PFSK-1 (cell line): Measurements from ENCODE around the gene PRND.

Source experiments
- FOXP2 ChIP-seq: optimal IDR thresholded peaks from 2 replicates; pipeline ENCODE3; 2011; ENCODE audit warnings: borderline replicate concordance, control low read depth, inconsistent platforms; ENCODE audit not compliant: insufficient read depth; ENCODE audit errors: extremely low read length, extremely low read depth
- POLR2AphosphoS5 ChIP-seq: IDR thresholded peaks from 2 replicates; pipeline ENCODE4 v1.6.1; 2012; ENCODE audit warnings: low read depth, mild to moderate bottlenecking, control low read depth, low read length, moderate library complexity
- SIN3A ChIP-seq: IDR thresholded peaks from 2 replicates; pipeline ENCODE4 v1.6.1; 2012; ENCODE audit warnings: mild to moderate bottlenecking, low read length, moderate library complexity, borderline replicate concordance; ENCODE audit not compliant: insufficient read depth
- TAF1 ChIP-seq: IDR thresholded peaks from 2 replicates; pipeline ENCODE4 v1.6.1; 2012; ENCODE audit warnings: low read length, control low read depth, borderline replicate concordance; ENCODE audit not compliant: insufficient read depth
- TF ChIP-seq, protein P1 (sequence below), 2 experiments: IDR thresholded peaks; 2 replicates each; pipeline versions ENCODE4 v1.6.1 to v1.8.0; 2011 to 2012; ENCODE audit warnings: low read depth in 2 of 2, low read length in 2 of 2, control low read depth in 1 of 2, inconsistent platforms in 1 of 2, mild to moderate bottlenecking in 1 of 2, moderate library complexity in 1 of 2; ENCODE audit not compliant: insufficient read depth in 1 of 2

Gene PRND

DNA sequence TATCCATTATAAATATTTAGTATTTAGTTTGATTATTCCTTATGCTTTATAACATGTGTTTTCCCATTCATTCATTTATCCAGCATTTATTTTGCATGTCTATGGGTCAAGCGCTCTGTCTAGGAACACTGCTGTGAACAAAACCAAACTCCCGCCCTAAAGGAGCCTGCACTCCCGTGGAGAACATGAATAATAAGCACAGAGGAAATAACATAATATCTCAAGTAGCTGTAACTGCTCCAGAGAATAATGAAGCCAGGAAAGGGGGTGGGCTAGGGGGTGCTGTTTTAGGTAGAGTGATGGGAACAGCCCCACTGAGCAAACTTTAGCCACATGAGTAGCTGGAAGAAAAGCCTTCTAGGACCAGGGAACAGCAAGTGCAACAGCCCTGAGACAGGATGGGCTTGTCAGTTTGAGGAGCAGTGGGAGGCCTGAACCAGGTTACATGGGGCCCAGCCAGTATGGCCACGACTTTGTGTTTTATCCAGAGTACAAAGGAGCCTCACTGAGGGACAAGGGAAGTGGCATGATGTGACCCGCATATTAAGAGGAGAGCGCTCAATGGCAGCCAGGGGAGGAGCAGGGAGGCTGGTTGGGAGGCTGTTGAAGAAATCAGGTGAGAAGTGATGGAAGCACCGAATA lies 24.4 kb upstream of the PRND start:
- TF ChIP-seq, protein P1, sequence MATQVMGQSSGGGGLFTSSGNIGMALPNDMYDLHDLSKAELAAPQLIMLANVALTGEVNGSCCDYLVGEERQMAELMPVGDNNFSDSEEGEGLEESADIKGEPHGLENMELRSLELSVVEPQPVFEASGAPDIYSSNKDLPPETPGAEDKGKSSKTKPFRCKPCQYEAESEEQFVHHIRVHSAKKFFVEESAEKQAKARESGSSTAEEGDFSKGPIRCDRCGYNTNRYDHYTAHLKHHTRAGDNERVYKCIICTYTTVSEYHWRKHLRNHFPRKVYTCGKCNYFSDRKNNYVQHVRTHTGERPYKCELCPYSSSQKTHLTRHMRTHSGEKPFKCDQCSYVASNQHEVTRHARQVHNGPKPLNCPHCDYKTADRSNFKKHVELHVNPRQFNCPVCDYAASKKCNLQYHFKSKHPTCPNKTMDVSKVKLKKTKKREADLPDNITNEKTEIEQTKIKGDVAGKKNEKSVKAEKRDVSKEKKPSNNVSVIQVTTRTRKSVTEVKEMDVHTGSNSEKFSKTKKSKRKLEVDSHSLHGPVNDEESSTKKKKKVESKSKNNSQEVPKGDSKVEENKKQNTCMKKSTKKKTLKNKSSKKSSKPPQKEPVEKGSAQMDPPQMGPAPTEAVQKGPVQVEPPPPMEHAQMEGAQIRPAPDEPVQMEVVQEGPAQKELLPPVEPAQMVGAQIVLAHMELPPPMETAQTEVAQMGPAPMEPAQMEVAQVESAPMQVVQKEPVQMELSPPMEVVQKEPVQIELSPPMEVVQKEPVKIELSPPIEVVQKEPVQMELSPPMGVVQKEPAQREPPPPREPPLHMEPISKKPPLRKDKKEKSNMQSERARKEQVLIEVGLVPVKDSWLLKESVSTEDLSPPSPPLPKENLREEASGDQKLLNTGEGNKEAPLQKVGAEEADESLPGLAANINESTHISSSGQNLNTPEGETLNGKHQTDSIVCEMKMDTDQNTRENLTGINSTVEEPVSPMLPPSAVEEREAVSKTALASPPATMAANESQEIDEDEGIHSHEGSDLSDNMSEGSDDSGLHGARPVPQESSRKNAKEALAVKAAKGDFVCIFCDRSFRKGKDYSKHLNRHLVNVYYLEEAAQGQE (IDR thresholded peaks at IDR 0.05; ENCODE audit: insufficient read depth in 1 of 2, low read depth in 2 of 2, low read length in 2 of 2): no peak
- TF ChIP-seq TAF1: no peak
- TF ChIP-seq POLR2AphosphoS5: no peak
- TF ChIP-seq SIN3A: no peak
- no peak for TF ChIP-seq FOXP2

DNA sequence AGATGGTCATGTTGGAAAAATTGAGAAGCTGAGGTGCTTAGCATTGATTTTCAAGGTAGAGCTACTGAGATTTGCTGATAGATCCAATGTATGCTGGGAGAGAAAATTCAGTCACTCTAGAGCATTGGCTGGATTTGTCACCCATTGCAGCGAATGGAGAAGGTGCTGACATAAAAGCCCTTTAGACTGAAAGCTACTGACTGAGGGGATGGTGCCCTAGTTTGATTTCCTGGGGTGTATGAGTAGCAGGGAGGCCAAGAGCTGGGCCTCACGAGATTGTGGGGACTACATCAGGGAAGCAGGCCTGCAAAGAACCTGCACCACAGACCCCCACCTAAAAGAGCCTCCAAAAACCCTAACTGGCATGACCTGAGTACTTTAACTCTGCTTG lies 23.9 kb upstream of the PRND start:
- no peak for TF ChIP-seq FOXP2
- no peak for TF ChIP-seq TAF1
- TF ChIP-seq POLR2AphosphoS5: no peak
- TF ChIP-seq, protein P1 (IDR thresholded peaks at IDR 0.05; ENCODE audit: insufficient read depth in 1 of 2, low read depth in 2 of 2, low read length in 2 of 2): no peak
- TF ChIP-seq SIN3A: no peak

GRCh38 chr20:4699216-4699615 lies 22.5 kb upstream of the PRND start:
- TF ChIP-seq POLR2AphosphoS5 (no peak), TAF1 (no peak), SIN3A (no peak), FOXP2 (no peak)
- TF ChIP-seq, protein P1 (IDR thresholded peaks at IDR 0.05; ENCODE audit: insufficient read depth in 1 of 2, low read depth in 2 of 2, low read length in 2 of 2): no peak

DNA sequence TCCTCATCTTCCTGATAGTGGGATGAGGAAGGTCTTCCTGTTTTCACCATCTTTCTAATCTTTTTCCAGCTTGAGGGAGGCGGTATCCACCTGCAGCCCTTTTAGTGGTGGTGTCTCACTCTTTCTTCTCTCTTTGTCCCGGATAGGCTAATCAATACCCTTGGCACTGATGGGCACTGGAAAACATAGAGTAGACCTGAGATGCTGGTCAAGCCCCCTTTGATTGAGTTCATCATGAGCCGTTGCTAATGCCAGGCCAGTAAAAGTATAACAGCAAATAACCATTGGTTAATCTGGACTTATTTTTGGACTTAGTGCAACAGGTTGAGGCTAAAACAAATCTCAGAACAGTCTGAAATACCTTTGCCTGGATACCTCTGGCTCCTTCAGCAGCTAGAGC lies 21.8 kb upstream of the PRND start:
- TF ChIP-seq, protein P1 (IDR thresholded peaks at IDR 0.05; ENCODE audit: insufficient read depth in 1 of 2, low read depth in 2 of 2, low read length in 2 of 2): no peak
- no peak for TF ChIP-seq POLR2AphosphoS5
- TF ChIP-seq TAF1: no peak
- no peak for TF ChIP-seq FOXP2
- TF ChIP-seq SIN3A: no peak
